SIG-M5 treated with dmso at 0.1 percent for 504 hours (cell line): ENCODE measurements around the gene PAX4.
A peak's percentile ranks its signal among the peaks of the same experiment; 100 is the strongest.
"Not testable (repeated sequence)": the region's sequence is repeated elsewhere in the genome, so short reads cannot be mapped to it uniquely, and the experiment has no call there.

Source experiments
- DNase-seq: peaks from one replicate; lab custom pipeline; 2025; ENCODE audit not compliant: unreplicated experiment; lab: John Stamatoyannopoulos, UW

Gene PAX4

GRCh38 chr7:127586346-127586745, 31.6 kb downstream of the PAX4 start:
- no peak for DNase-seq

DNA sequence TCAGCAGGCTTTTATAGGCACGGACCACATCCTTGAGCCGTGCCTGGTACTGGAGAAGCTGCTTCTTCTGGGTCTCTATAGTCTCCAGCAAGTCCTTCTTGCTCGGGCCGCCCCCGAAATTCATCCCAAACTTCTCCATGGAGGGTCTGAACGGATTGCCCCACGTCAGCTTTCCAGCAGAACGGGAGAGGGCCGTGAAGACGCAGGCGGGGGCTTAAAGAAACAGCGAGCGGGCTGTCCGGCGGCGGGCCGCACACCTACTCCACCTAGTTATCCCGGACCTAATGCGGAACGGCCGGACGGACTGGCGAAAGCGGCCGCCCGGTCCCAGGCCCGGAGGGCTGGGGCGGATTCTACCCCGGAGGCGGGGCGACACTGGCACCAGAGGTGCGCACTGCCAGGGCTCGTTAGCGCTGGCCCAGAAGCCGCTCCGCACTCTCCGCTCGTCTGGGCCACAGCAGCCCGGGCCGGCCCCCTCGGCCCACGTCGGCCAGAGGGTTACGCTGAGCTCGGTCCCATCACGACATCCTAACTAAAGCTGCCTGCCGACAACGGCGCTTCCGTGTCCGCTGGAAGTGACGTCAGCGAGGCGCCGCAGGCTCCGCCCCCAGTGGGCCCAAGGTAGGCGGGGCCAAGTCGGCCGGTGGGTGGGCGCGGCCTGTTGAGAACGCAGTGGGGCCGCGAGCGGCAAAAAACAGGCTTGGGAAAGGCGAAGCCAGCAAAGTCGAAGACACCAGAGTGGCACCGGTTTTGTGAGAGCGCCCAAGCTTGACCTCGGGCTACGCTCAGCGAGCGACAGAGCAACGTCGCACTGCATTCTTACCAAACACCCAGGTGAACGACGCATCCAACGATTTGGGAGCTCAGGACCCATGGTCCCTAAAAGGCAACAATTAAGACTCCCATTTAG, 32.6 kb downstream of the PAX4 start, which contains the start of gene GCC1:
Gene GCC1 (minus strand): TSS at position 553 of the 910 bp plus-strand sequence. CDS start 414 bp downstream, at position 139.
- DNase-seq, result peak; percentile 69

- no peak for DNase-seq
Measured at GRCh38 chr7:127584648-127585043, 33.3 kb downstream of the PAX4 start.

GRCh38 chr7:127582361-127582760, 35.6 kb downstream of the PAX4 start:
- DNase-seq, result no peak

DNA sequence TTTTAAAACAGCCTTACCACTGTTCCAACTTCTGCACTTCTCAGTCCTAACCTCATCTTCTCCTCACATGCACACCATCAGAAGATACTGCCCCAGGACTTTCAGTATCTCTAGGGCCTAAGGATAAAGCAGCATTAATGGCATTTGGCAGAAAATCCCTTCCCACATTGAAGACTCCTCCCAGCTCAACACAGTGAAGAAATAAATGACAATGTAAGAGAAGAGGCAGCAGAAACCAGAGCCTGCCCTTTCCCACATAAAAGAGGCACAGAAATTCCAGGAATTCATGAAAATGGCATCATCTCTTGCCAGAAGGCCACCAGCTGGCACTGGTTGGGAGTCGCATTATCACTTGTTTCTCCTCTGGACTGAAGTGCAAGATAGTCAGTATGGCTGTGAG, 36.2 kb downstream of the PAX4 start:
- no peak for DNase-seq

GRCh38 chr7:127580612-127581011, 37.3 kb downstream of the PAX4 start:
- no peak for DNase-seq

DNA sequence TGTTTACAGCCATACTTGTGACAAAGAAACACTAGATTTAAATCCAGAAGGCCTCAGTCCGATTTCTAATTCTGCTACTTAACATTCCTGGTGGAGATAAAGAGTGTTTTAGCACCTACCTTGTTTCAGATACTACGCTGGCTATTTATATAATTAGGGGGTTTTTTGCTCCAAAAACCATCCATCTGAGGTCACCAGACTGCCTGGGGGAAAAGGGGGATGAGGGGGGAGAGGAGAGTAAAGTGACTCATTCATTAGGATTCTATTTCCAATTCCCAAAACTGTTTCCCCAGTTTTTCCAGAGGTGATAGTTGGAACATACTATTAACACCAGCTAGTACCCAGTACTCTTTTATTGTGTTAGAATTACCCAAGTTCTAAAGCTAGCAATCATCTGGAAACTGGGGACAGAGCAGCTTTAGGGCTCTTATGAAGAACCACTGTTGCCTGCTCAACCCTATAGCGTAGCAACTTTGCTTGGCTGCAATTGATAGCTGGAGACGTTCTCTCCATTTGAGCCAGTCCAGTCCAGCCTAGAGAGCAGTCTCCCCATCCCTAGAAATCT, 39.1 kb downstream of the PAX4 start:
- no peak for DNase-seq

- no peak for DNase-seq
Measured at GRCh38 chr7:127578036-127578684, 39.8 kb downstream of the PAX4 start.

- no peak for DNase-seq
Measured at GRCh38 chr7:127571741-127572505, 46.0 kb downstream of the PAX4 start.

DNA sequence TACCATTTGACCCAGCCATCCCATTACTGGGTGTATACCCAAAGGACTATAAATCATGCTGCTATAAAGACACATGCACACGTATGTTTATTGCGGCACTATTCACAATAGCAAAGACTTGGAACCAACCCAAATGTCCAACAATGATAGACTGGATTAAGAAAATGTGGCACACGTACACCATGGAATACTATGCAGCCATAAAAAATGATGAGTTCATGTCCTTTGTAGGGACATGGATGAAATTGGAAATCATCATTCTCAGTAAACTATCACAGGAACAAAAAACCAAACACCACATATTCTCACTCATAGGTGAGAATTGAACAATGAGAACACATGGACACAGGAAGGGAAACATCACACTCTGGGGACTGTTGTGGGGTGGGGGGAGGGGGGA, 49.9 kb downstream of the PAX4 start:
- DNase-seq, result not testable (repeated sequence)

DNA sequence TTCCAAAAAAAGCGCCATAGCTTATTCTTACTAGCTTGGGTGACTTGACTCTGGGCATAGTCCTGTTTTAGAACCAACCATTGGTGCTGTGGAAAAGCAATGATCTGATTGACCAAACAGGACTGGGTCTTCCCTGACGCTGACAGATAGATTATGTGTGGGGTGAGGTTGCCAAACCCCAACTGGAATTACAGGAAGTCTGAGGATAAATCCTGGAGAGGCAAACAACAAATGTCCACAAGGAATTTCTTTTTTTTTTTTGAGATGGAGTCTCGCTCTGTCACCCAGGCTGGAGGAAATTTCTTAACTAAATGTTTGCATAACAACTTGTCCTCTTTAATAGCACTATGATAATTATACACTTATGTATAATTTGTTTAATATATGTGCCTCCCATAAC, 51.7 kb downstream of the PAX4 start:
- DNase-seq, result no peak
